Measurements from ENCODE around the gene CYP2J2. TPM values are rescaled to one million over a fixed set of nuclear protein-coding genes. Genes with fewer than 3 reads are reported as not detected.
"Not testable (repeated sequence)": the region's sequence is repeated elsewhere in the genome, so short reads cannot be mapped to it uniquely, and the experiment has no call there.

Gene CYP2J2
- total RNA-seq, 1 donor from 2014 or later = 1.8 TPM

GRCh38 chr1:59856725-59857338, 69.7 kb downstream of the CYP2J2 start:
- H3K27ac ChIP-seq (ENCODE audit: low read depth, low read length) = no peak overlapping the region
- H3K36me3 ChIP-seq (ENCODE audit: insufficient read depth, low read length) = no peaks in the 10 kb centered on the region
- H3K9ac ChIP-seq (ENCODE audit: low read length) = no peak overlapping the region
- H3K9me3 Mint-ChIP-seq (ENCODE audit: unreplicated experiment) = no peaks in the 10 kb centered on the region
- H3K27ac Mint-ChIP-seq (ENCODE audit: unreplicated experiment) = no peak overlapping the region
- no peak overlapping the region for H2AFZ ChIP-seq (ENCODE audit: low read depth, low read length)
- no peaks in the 10 kb centered on the region for H3K9me3 ChIP-seq (ENCODE audit: insufficient read depth, low read depth, low read length)
- H3K27me3 ChIP-seq (ENCODE audit: insufficient read depth, low read length) = no peaks in the 10 kb centered on the region
- no peaks in the 10 kb centered on the region for H3K4me1 Mint-ChIP-seq (ENCODE audit: low read depth, unreplicated experiment)
- DNase-seq (ENCODE audit: low read depth) (no peak), FAIRE-seq (no peak)
- no peaks in the 10 kb centered on the region for H3K4me1 ChIP-seq (ENCODE audit: insufficient read depth, low read length)
- TF ChIP-seq EZH2 (IDR thresholded peaks at IDR 0.05; ENCODE audit: insufficient read depth, low read length) (no peak), CTCF (IDR thresholded peaks at IDR 0.05; ENCODE audit: insufficient read depth, low read depth, low read length) (no peak)
- no peaks in the 10 kb centered on the region for H3K79me2 ChIP-seq (ENCODE audit: insufficient read depth, low read length)
- H3K36me3 Mint-ChIP-seq (ENCODE audit: low read depth, unreplicated experiment) = no peaks in the 10 kb centered on the region
- H3K4me3 ChIP-seq (ENCODE audit: insufficient read depth, low read depth, low read length) = no peak overlapping the region
- H3K4me2 ChIP-seq (ENCODE audit: low read length) = no peak overlapping the region
- H3K4me3 Mint-ChIP-seq (ENCODE audit: unreplicated experiment) = no peak overlapping the region
- H4K20me1 ChIP-seq (ENCODE audit: insufficient read depth, low read length) = no peaks in the 10 kb centered on the region
- H3K27me3 Mint-ChIP-seq (ENCODE audit: low read depth, unreplicated experiment) = no peaks in the 10 kb centered on the region

- H3K4me1 ChIP-seq (ENCODE audit: insufficient read depth, low read length); FAIRE-seq; H3K4me1 Mint-ChIP-seq (ENCODE audit: low read depth, unreplicated experiment); H3K79me2 ChIP-seq (ENCODE audit: insufficient read depth, low read length); H4K20me1 ChIP-seq (ENCODE audit: insufficient read depth, low read length); H3K36me3 ChIP-seq (ENCODE audit: insufficient read depth, low read length); H3K9me3 Mint-ChIP-seq (ENCODE audit: unreplicated experiment); H3K9me3 ChIP-seq (ENCODE audit: insufficient read depth, low read depth, low read length); H3K4me3 Mint-ChIP-seq (ENCODE audit: unreplicated experiment); H3K36me3 Mint-ChIP-seq (ENCODE audit: low read depth, unreplicated experiment); H3K27ac ChIP-seq (ENCODE audit: low read depth, low read length); DNase-seq (ENCODE audit: low read depth); H3K27ac Mint-ChIP-seq (ENCODE audit: unreplicated experiment); H3K4me2 ChIP-seq (ENCODE audit: low read length); H3K27me3 ChIP-seq (ENCODE audit: insufficient read depth, low read length); H3K9ac ChIP-seq (ENCODE audit: low read length); H3K27me3 Mint-ChIP-seq (ENCODE audit: low read depth, unreplicated experiment); H2AFZ ChIP-seq (ENCODE audit: low read depth, low read length); H3K4me3 ChIP-seq (ENCODE audit: insufficient read depth, low read depth, low read length): not testable (repeated sequence)
These were observed 71.3 kb downstream of the CYP2J2 start for GRCh38 chr1:59855297-59855696.

- TF ChIP-seq CTCF (IDR thresholded peaks at IDR 0.05; ENCODE audit: insufficient read depth, low read depth, low read length) (no peak), EZH2 (IDR thresholded peaks at IDR 0.05; ENCODE audit: insufficient read depth, low read length) (no peak)
- no peak overlapping the region for H3K4me3 Mint-ChIP-seq (ENCODE audit: unreplicated experiment)
- Histone ChIP-seq H3K9ac (ENCODE audit: low read length) (no peak overlapping the region), H2AFZ (ENCODE audit: low read depth, low read length) (no peak overlapping the region), H3K4me3 (ENCODE audit: insufficient read depth, low read depth, low read length) (no peak overlapping the region), H3K9me3 (ENCODE audit: insufficient read depth, low read depth, low read length) (no peaks in the 10 kb centered on the region), H3K79me2 (ENCODE audit: insufficient read depth, low read length) (no peaks in the 10 kb centered on the region), H3K36me3 (ENCODE audit: insufficient read depth, low read length) (no peaks in the 10 kb centered on the region), H3K27me3 (ENCODE audit: insufficient read depth, low read length) (no peaks in the 10 kb centered on the region), H3K4me2 (ENCODE audit: low read length) (no peak overlapping the region), H3K27ac (ENCODE audit: low read depth, low read length) (no peak overlapping the region), H3K4me1 (ENCODE audit: insufficient read depth, low read length) (no peaks in the 10 kb centered on the region), H4K20me1 (ENCODE audit: insufficient read depth, low read length) (no peaks in the 10 kb centered on the region)
- no peak for FAIRE-seq
- no peaks in the 10 kb centered on the region for H3K36me3 Mint-ChIP-seq (ENCODE audit: low read depth, unreplicated experiment)
- H3K4me1 Mint-ChIP-seq (ENCODE audit: low read depth, unreplicated experiment) = no peaks in the 10 kb centered on the region
- no peaks in the 10 kb centered on the region for H3K9me3 Mint-ChIP-seq (ENCODE audit: unreplicated experiment)
- H3K27ac Mint-ChIP-seq (ENCODE audit: unreplicated experiment) = no peak overlapping the region
- no peak for DNase-seq (ENCODE audit: low read depth)
- H3K27me3 Mint-ChIP-seq (ENCODE audit: low read depth, unreplicated experiment) = no peaks in the 10 kb centered on the region
These were observed 74.5 kb downstream of the CYP2J2 start for GRCh38 chr1:59852117-59852516.
